HepG2 (cell line): Measurements from ENCODE around the gene FCN3. TPM values are rescaled to one million over a fixed set of nuclear protein-coding genes. Genes with fewer than 3 reads are reported as not detected.

Experiments
- ATF1 ChIP-seq: IDR thresholded peaks from 2 replicates; pipeline ENCODE4 v1.6.1; 2016; ENCODE audit warnings: mild to moderate bottlenecking, control low read depth
- ATF2 ChIP-seq: sonication (generic); formaldehyde crosslinking; IDR thresholded peaks from 2 replicates; pipeline ENCODE4 v1.4.0; 2020; ENCODE audit warnings: missing genetic modification reagents
- MYPOP ChIP-seq: sonication (generic); formaldehyde crosslinking; IDR thresholded peaks from 2 replicates; pipeline ENCODE4 v1.8.1; 2023; ENCODE audit warnings: mild to moderate bottlenecking, moderate library complexity, missing genetic modification reagents
- NONO ChIP-seq, 2 experiments: fragments of 450-650 bp in 1 of 2; sonication (generic) in 1 of 2; formaldehyde crosslinking in 1 of 2; IDR thresholded peaks in 1 of 2; conservative IDR thresholded peaks in 1 of 2; 2 replicates each; pipeline versions ENCODE4 v1.6.1 to v1.8.0; 2017 to 2022; ENCODE audit warnings: mild to moderate bottlenecking in 1 of 2, missing genetic modification reagents in 1 of 2, moderate library complexity in 1 of 2
- PAWR ChIP-seq: sonication (generic); formaldehyde crosslinking; IDR thresholded peaks from 2 replicates; pipeline ENCODE4 v1.4.0; 2020; ENCODE audit warnings: missing genetic modification reagents, mild to moderate bottlenecking, borderline replicate concordance
- PPARG ChIP-seq: conservative IDR thresholded peaks from 2 replicates; pipeline ENCODE4 v1.6.1; 2016; ENCODE audit warnings: missing biosample characterization, missing genetic modification reagents
- SKI ChIP-seq: fragments of 450-650 bp; IDR thresholded peaks from one replicate; pipeline ENCODE4 v1.6.1; 2018; ENCODE audit warnings: mild to moderate bottlenecking; ENCODE audit not compliant: partially characterized antibody
- THRA ChIP-seq: sonication (generic); formaldehyde crosslinking; IDR thresholded peaks from 2 replicates; pipeline ENCODE4 v1.4.0; 2020; ENCODE audit warnings: missing genetic modification reagents, borderline replicate concordance
- XBP1 ChIP-seq: sonication (generic); formaldehyde crosslinking; IDR thresholded peaks from 2 replicates; pipeline ENCODE4 v1.5.0; 2020; ENCODE audit warnings: missing genetic modification reagents
- ZBTB49 ChIP-seq: sonication (generic); formaldehyde crosslinking; IDR thresholded peaks from 2 replicates; pipeline ENCODE4 v1.4.0; 2020; ENCODE audit warnings: missing genetic modification reagents, borderline replicate concordance
- ZBTB7A ChIP-seq: sonication (generic); formaldehyde crosslinking; IDR thresholded peaks from 2 replicates; pipeline ENCODE4 v1.8.0; 2022; ENCODE audit warnings: mild to moderate bottlenecking, missing genetic modification reagents
- ZNF160 ChIP-seq: sonication (generic); formaldehyde crosslinking; IDR thresholded peaks from 2 replicates; pipeline ENCODE4 v1.8.0; 2022; ENCODE audit warnings: mild to moderate bottlenecking, inconsistent platforms, missing genetic modification reagents
- ZNF496 ChIP-seq: sonication (generic); formaldehyde crosslinking; IDR thresholded peaks from 2 replicates; pipeline ENCODE4 v1.8.1; 2023; ENCODE audit warnings: mild to moderate bottlenecking, moderate library complexity, missing genetic modification reagents; ENCODE audit not compliant: insufficient replicate concordance
- ZNF512B ChIP-seq: sonication (generic); formaldehyde crosslinking; IDR thresholded peaks from 2 replicates; pipeline ENCODE4 v1.5.1; 2020; ENCODE audit warnings: missing genetic modification reagents, mild to moderate bottlenecking, borderline replicate concordance
- ZNF773 ChIP-seq: sonication (generic); formaldehyde crosslinking; IDR thresholded peaks from 2 replicates; pipeline ENCODE4 v1.4.0; 2020; ENCODE audit warnings: missing genetic modification reagents, borderline replicate concordance
- ZNF850 ChIP-seq: sonication (generic); formaldehyde crosslinking; conservative IDR thresholded peaks from 2 replicates; pipeline ENCODE4 v1.9.0; 2021; ENCODE audit warnings: mild to moderate bottlenecking, missing genetic modification reagents
- polyA plus RNA-seq, 8 experiments: library from polyadenylated mRNA; depleted of rRNA in 3 of 8; stranded (reverse) in 7 of 8; unstranded in 1 of 8; fragments of >200 nt; fragmentation: Illumina TruSeq in 4 of 8; extraction: Trizol in 4 of 8; gene quantifications; 2 replicates each; pipeline versions ENCODE4 v1.2.1 to v1.2.3, GENCODE V29; 2011 to 2016; ENCODE audit warnings: low read depth in 4 of 8, missing spikeins in 1 of 8, mixed read lengths in 1 of 8; ENCODE audit not compliant: insufficient read depth in 1 of 8
- total RNA-seq, 5 experiments: library from RNA; depleted of rRNA; stranded (reverse); fragments of >200 nt; fragmentation: Illumina TruSeq; extraction: Trizol; gene quantifications; 2 replicates each; pipeline ENCODE4 v1.2.3, GENCODE V29; 2016; ENCODE audit warnings: low read depth in 1 of 5
- TF ChIP-seq, protein P1 (sequence below): sonication (generic); formaldehyde crosslinking; conservative IDR thresholded peaks from 2 replicates; pipeline ENCODE4 v1.5.0; 2020; ENCODE audit warnings: missing genetic modification reagents

FCN3 gene
- total and polyA plus RNA-seq, 2 of the 13 experiments (the other 11 are each of a cell fraction or from before 2014, with no cell fraction given) = not detected

DNA sequence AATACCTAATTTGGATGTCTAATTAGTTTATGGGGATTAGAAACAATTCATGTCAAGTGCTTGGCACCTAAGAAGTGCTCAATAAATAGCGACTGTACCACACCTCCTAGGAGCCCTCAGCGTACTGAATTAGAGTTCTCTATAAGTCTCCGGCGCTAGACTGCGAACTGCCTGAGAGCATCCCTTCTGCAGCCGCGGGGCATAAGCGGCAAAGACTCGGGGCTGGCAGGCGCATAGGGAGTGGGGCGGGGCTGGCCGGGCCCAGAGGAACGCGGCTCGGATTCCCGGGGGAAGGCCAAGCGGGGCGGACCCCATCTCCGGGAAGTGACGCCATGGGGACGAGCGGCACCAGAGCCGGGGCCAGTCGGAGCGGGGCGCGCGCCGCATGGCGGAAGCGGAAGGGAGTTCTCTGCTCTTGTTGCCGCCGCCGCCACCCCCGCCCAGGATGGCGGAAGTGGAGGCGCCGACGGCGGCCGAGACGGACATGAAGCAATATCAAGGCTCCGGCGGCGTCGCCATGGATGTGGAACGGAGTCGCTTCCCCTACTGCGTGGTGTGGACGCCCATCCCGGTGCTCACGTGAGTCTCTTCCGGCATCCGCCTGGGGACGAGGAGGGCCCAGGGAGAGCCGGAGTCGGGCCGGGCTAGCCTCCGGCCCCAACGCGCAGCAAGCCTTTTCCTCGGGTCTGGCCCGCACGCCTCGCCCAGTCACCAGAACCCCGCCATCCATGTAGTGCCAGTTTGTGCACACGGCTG is 52.6 kb downstream of the FCN3 start, which contains the start of gene TMEM222 (continued):
- no peak for TF ChIP-seq ZNF512B (CRISPR knock-in tag)
- peak; percentile 97 for TF ChIP-seq SKI
- peak; percentile 58; the same call in 1 of the 2 replicates for TF ChIP-seq ZNF160 (CRISPR knock-in tag)
- TF ChIP-seq ATF1 (CRISPR knock-in tag) = peak; percentile 88
- no peak for TF ChIP-seq ZNF496 (CRISPR knock-in tag)
- TF ChIP-seq, protein P1, sequence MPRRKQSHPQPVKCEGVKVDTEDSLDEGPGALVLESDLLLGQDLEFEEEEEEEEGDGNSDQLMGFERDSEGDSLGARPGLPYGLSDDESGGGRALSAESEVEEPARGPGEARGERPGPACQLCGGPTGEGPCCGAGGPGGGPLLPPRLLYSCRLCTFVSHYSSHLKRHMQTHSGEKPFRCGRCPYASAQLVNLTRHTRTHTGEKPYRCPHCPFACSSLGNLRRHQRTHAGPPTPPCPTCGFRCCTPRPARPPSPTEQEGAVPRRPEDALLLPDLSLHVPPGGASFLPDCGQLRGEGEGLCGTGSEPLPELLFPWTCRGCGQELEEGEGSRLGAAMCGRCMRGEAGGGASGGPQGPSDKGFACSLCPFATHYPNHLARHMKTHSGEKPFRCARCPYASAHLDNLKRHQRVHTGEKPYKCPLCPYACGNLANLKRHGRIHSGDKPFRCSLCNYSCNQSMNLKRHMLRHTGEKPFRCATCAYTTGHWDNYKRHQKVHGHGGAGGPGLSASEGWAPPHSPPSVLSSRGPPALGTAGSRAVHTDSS = 0 out of 2 replicates have a peak, but pooled peaks have one; percentile 82
- no peak for TF ChIP-seq XBP1 (CRISPR knock-in tag)
- peak; percentile 80 for TF ChIP-seq MYPOP (CRISPR knock-in tag)
- peak; percentile 95 for TF ChIP-seq ATF2 (CRISPR knock-in tag)
- TF ChIP-seq ZNF773 = 0 out of 2 replicates have a peak, but pooled peaks have one; percentile 12
- TF ChIP-seq PAWR (CRISPR knock-in tag) = no peak
- TF ChIP-seq ZBTB7A (CRISPR knock-in tag) = 0 out of 2 replicates have a peak, but pooled peaks have one; percentile 20
- no peak for TF ChIP-seq NONO (IDR thresholded peaks at IDR 0.05)
- peak; percentile 94 for TF ChIP-seq NONO (CRISPR knock-in tag; conservative IDR thresholded peaks at IDR 0.05)
- TF ChIP-seq ZNF850 (CRISPR knock-in tag) = no peak
- TF ChIP-seq PPARG (CRISPR knock-in tag) = peak; percentile 73; the same call in 1 of the 2 replicates
- no peak for TF ChIP-seq ZBTB49 (CRISPR knock-in tag)
- peak; percentile 58 for TF ChIP-seq THRA
